HCT116 (cell line): ENCODE results near the gene PDLIM3. TPM values are rescaled to one million over a fixed set of nuclear protein-coding genes. Genes with fewer than 3 reads are reported as not detected.

ENCODE experiments used
- ATAC-seq: fragments of 200-7000 bp; cut with Tn5 transposase; 2 replicates; pipeline ENCODE4 v1.9.1; 2020; ENCODE audit warnings: mild to moderate bottlenecking, moderate library complexity
- BruUV-seq: library from RNA; stranded (reverse); fragments of 400-500 nt; replicated peaks from 2 replicates; lab custom pipeline; 2021; lab: Mats Ljungman, UMichigan
- CTCF ChIA-PET: fragments of 300-600 bp; sonication (Branson Sonifier 250); formaldehyde crosslinking; loops from one replicate; lab custom pipeline; 2021; ENCODE audit warnings: antibody characterized with exemption; lab: Charles Lee
- POLR2A ChIA-PET: fragments of 300-600, 350-600 bp; sonication (Branson Sonifier 250); formaldehyde crosslinking; loops from one replicate; lab custom pipeline; 2021; ENCODE audit warnings: antibody characterized with exemption; lab: Charles Lee
- RAD21 ChIA-PET, 2 experiments: fragments of 300-600 bp; sonication (Branson Sonifier 250); formaldehyde crosslinking; loops; one replicate each; lab custom pipeline; 2023; ENCODE audit warnings: low total read pairs in 2 of 2; ENCODE audit not compliant: uncharacterized antibody in 2 of 2, unreplicated experiment in 2 of 2, low non-redundant PET in 1 of 2; lab: Charles Lee
- DNase-seq: peaks from one replicate; pipeline ENCODE4 v3.0.0-alpha.2; 2010; ENCODE audit warnings: low read depth, low spot score
- H2AFZ ChIP-seq: fragments of 200-600 bp; shearing (Covaris generic), sonication (generic); 2 replicates; pipeline ENCODE4 v1.6.1; 2017; ENCODE audit warnings: low read depth, mixed run types, mixed read lengths, antibody characterized with exemption, low read length; ENCODE audit not compliant: poor library complexity, severe bottlenecking
- H3K27ac ChIP-seq: 2 replicates; pipeline ENCODE4 v1.5.1; 2012; ENCODE audit warnings: low read depth, low read length
- H3K27me3 ChIP-seq: fragments of 200-600 bp; sonication (generic); 2 replicates; pipeline ENCODE4 v1.6.1; 2016; ENCODE audit warnings: mixed run types, low read length, mixed read lengths; ENCODE audit not compliant: insufficient read depth
- H3K36me3 ChIP-seq, 2 experiments: fragments of 200-500 bp in 1 of 2; fragments of 200-600 bp in 1 of 2; sonication (Bioruptor generic) in 1 of 2; sonication (generic) in 1 of 2; 2 replicates each; pipeline versions ENCODE4 v1.5.1 to v1.6.1; 2014 to 2016; ENCODE audit warnings: low read length in 2 of 2, inconsistent platforms in 1 of 2, mixed read lengths in 1 of 2, mixed run types in 1 of 2; ENCODE audit not compliant: insufficient read depth in 2 of 2, control insufficient read depth in 1 of 2
- H3K4me1 ChIP-seq, 2 experiments: fragments of 200-600 bp in 1 of 2; sonication (generic) in 1 of 2; 2 replicates each; pipeline versions ENCODE4 v1.5.1 to v1.6.1; 2012 to 2017; ENCODE audit warnings: low read length in 2 of 2, inconsistent platforms in 1 of 2, mild to moderate bottlenecking in 1 of 2, mixed read lengths in 1 of 2, mixed run types in 1 of 2, moderate library complexity in 1 of 2; ENCODE audit not compliant: insufficient read depth in 2 of 2, control insufficient read depth in 1 of 2
- H3K4me2 ChIP-seq: fragments of 200-600 bp; sonication (generic); 2 replicates; pipeline ENCODE4 v1.6.1; 2017; ENCODE audit warnings: mixed run types, low read length, mixed read lengths
- H3K4me3 ChIP-seq, 2 experiments: fragments of 200-600 bp in 1 of 2; sonication (generic) in 1 of 2; replicated peaks in 1 of 2; 2 replicates each; pipeline ENCODE4 v1.5.1; 2011 to 2016; ENCODE audit warnings: low read length in 2 of 2, control low read depth in 1 of 2, low read depth in 1 of 2, mild to moderate bottlenecking in 1 of 2, mixed read lengths in 1 of 2, mixed run types in 1 of 2
- H3K79me2 ChIP-seq: fragments of 200-600 bp; sonication (generic); 2 replicates; pipeline ENCODE4 v1.6.1; 2017; ENCODE audit warnings: mild to moderate bottlenecking, mixed run types, low read length, moderate library complexity, mixed read lengths; ENCODE audit not compliant: insufficient read depth
- H3K9ac ChIP-seq: fragments of 200-600 bp; sonication (generic); 2 replicates; pipeline ENCODE4 v1.6.1; 2016; ENCODE audit warnings: low read length, mixed read lengths
- H3K9me2 ChIP-seq: fragments of 200-600 bp; sonication (generic), shearing (Covaris generic); 2 replicates; pipeline ENCODE4 v1.6.1; 2017; ENCODE audit warnings: mixed run types, mild to moderate bottlenecking, moderate library complexity; ENCODE audit not compliant: insufficient read depth
- H3K9me3 ChIP-seq, 2 experiments: fragments of 200-500 bp in 1 of 2; fragments of 200-600 bp in 1 of 2; sonication (Bioruptor generic) in 1 of 2; sonication (generic) in 1 of 2; 2 replicates each; pipeline ENCODE4 v1.6.1; 2014 to 2017; ENCODE audit warnings: low read length in 2 of 2, mixed read lengths in 2 of 2, inconsistent platforms in 1 of 2, low read depth in 1 of 2, mild to moderate bottlenecking in 1 of 2, mixed run types in 1 of 2, moderate library complexity in 1 of 2; ENCODE audit not compliant: control insufficient read depth in 1 of 2, insufficient read depth in 1 of 2
- H4K20me1 ChIP-seq: fragments of 200-600 bp; sonication (generic), shearing (Covaris generic); 2 replicates; pipeline ENCODE4 v1.6.1; 2017; ENCODE audit warnings: mixed run types, mild to moderate bottlenecking, moderate library complexity; ENCODE audit not compliant: insufficient read depth
- EGR1 ChIP-seq: IDR thresholded peaks from 2 replicates; pipeline ENCODE4 v1.6.1; 2012; ENCODE audit warnings: low read depth
- ELF1 ChIP-seq: IDR thresholded peaks from 2 replicates; pipeline ENCODE4 v1.6.1; 2012; ENCODE audit warnings: low read depth, borderline replicate concordance
- EZH2phosphoT487 ChIP-seq: fragments of 200-600 bp; IDR thresholded peaks from 2 replicates; pipeline ENCODE4 v1.6.1; 2018; ENCODE audit warnings: antibody characterized with exemption, borderline replicate concordance
- FOSL1 ChIP-seq: IDR thresholded peaks from 2 replicates; pipeline ENCODE4 v1.6.1; 2012; ENCODE audit warnings: low read depth
- JUND ChIP-seq: IDR thresholded peaks from 2 replicates; pipeline ENCODE4 v1.6.1; 2012
- ZNF274 ChIP-seq: fragments of 200-500 bp; sonication (Bioruptor generic); IDR thresholded peaks from 2 replicates; pipeline ENCODE4 v1.6.1; 2014; ENCODE audit warnings: mild to moderate bottlenecking, low read depth, low read length, inconsistent platforms
- intact Hi-C: fragments of 100-400 bp; cut with micrococcal nuclease; formaldehyde crosslinking; loops from 2 replicates; pipeline ENCODE4 v1.10.0; 2022
- total RNA-seq: library from RNA; stranded (reverse); gene quantifications from one replicate; pipeline ENCODE4 v1.2.1, GENCODE V29; 2021; ENCODE audit not compliant: unreplicated experiment
- TF ChIP-seq, protein P1 (sequence below): IDR thresholded peaks from 2 replicates; pipeline ENCODE4 v1.6.1; 2012
- TF ChIP-seq, protein P2 (sequence below), 3 experiments: fragments of 200-600 bp in 1 of 3; sonication (generic) in 1 of 3; IDR thresholded peaks in 2 of 3; conservative IDR thresholded peaks in 1 of 3; 2 replicates each; pipeline ENCODE4 v1.5.1; 2012 to 2017; ENCODE audit warnings: low read depth in 2 of 3, low read length in 2 of 3, antibody characterized with exemption in 1 of 3, borderline replicate concordance in 1 of 3, control low read depth in 1 of 3, mild to moderate bottlenecking in 1 of 3, mixed read lengths in 1 of 3, mixed run types in 1 of 3, moderate library complexity in 1 of 3; ENCODE audit not compliant: insufficient read depth in 1 of 3

PDLIM3 gene
- total RNA-seq, 1 experiment from 2014 or later, result 11.5 TPM

DNA sequence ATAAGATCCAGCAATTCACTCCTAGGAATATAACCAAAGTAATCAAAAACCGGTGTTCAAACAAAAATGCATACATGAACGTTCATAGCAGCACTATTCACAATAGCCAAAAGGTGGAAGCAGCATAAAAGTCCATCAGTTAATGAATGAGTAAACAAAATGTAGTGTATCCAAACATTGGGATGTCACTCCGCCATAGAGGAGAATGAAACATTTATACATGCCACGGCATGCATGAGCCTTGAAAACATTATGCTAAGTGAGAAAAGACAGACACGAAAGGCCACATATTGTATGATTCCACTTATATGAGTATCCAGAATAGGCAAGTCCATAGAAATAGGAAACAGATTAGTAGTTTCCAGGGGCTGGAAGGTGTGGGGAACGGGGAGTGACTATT is 11.0 kb upstream of the PDLIM3 start (continued):
- TF ChIP-seq JUND, result no peak

DNA sequence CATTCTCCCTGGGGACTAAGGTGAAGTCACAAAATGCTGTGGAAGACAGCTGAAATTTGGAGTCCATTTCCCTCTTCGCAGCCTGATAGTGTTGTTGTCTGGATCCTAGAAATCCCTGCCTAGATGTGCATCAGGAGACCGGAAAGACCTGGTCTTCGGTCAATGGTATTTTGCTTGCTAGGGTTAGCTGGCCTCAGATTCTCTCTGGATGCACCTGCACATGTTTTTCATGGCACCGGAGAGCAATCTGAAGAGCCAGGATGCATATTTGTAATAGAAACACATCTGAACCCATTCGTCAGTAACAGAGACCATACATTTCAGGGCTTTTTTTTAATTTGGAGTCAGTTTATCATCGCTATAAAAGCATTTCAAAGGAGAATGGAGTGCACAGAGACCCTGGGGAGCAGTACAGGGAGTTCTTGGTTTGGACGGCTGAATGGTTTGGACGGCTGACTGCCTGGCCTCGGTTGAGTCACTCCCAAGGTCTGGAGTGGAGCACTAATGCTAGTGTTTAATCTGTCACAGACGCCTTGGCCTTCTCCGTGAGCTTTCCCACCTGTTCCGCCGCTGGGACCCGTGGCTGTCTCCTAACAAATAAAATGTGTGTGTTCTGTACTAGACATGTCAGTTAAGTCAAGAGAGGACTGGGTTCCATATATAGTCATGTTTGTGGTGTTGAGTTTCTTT is 7.5 kb upstream of the PDLIM3 start:
- ChIA-PET POLR2A (no interaction called here), RAD21 (no interaction called here), CTCF (no interaction called here)
- Histone ChIP-seq H4K20me1 (no peaks in the 10 kb centered on the region), H3K9ac (no peak overlapping the region), H3K79me2 (no peaks in the 10 kb centered on the region), H2AFZ (no peak overlapping the region), H3K27ac (no peak overlapping the region), H3K4me3 (no peak overlapping the region), H3K9me3 (no peaks in the 10 kb centered on the region), H3K4me1 (no peaks in the 10 kb centered on the region), H3K4me2 (no peak overlapping the region), H3K9me2 (no peaks in the 10 kb centered on the region), H3K36me3 (no peaks in the 10 kb centered on the region), H3K27me3 (no peaks in the 10 kb centered on the region)
- DNase-seq, result no peak
- no peak for ATAC-seq
- TF ChIP-seq ELF1 (no peak), EGR1 (no peak), FOSL1 (no peak)
- no TSS peak for BruUV-seq
- intact Hi-C loops, result no loop called here

DNA sequence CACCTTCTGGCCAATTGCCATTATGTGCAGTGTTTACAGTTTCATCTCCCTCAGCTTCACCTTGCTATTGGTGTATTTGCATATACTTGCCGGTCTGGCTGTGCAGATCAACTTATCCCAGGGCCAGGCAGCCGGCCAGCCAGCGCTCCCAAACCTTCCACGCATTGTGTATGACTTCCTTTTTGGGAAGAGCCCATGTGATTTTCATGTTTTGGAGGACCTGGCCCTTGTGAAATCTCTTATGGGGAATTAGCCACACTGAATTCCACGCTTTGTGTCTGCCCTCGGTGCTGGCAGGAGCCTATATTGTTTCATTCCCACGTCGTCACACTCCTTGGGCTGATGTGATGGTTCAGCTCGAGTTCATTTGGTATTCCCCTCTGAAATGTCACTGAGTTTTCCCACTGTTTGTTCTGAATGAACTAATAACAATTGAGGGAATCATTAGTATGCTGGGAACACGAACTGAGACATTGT is 6.0 kb upstream of the PDLIM3 start:
- no peak overlapping the region for H3K9ac ChIP-seq
- intact Hi-C loops, result no loop called here
- POLR2A ChIA-PET, result no interaction called here
- no peaks in the 10 kb centered on the region for H3K4me1 ChIP-seq
- TF ChIP-seq, protein P1, sequence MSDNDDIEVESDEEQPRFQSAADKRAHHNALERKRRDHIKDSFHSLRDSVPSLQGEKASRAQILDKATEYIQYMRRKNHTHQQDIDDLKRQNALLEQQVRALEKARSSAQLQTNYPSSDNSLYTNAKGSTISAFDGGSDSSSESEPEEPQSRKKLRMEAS, result no peak
- TF ChIP-seq EZH2phosphoT487, result no peak
- TF ChIP-seq, protein P2, sequence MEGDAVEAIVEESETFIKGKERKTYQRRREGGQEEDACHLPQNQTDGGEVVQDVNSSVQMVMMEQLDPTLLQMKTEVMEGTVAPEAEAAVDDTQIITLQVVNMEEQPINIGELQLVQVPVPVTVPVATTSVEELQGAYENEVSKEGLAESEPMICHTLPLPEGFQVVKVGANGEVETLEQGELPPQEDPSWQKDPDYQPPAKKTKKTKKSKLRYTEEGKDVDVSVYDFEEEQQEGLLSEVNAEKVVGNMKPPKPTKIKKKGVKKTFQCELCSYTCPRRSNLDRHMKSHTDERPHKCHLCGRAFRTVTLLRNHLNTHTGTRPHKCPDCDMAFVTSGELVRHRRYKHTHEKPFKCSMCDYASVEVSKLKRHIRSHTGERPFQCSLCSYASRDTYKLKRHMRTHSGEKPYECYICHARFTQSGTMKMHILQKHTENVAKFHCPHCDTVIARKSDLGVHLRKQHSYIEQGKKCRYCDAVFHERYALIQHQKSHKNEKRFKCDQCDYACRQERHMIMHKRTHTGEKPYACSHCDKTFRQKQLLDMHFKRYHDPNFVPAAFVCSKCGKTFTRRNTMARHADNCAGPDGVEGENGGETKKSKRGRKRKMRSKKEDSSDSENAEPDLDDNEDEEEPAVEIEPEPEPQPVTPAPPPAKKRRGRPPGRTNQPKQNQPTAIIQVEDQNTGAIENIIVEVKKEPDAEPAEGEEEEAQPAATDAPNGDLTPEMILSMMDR (IDR thresholded peaks at IDR 0.05 in 2 of 3, conservative IDR thresholded peaks at IDR 0.05 in 1 of 3; ENCODE audit: borderline replicate concordance in 1 of 3, insufficient read depth in 1 of 3, low read depth in 2 of 3, low read length in 2 of 3), result no peak
- TF ChIP-seq ZNF274, result no peak
- H4K20me1 ChIP-seq, result no peaks in the 10 kb centered on the region
- H3K9me3 ChIP-seq, result no peaks in the 10 kb centered on the region
- no peaks in the 10 kb centered on the region for H3K9me2 ChIP-seq
- ATAC-seq, result no peak
- no peaks in the 10 kb centered on the region for H3K27me3 ChIP-seq
- no peaks in the 10 kb centered on the region for H3K36me3 ChIP-seq
- no peak for DNase-seq
- H3K4me3 ChIP-seq, result no peak overlapping the region
- no peak overlapping the region for H3K4me2 ChIP-seq
- CTCF ChIA-PET, result no interaction called here
- H3K27ac ChIP-seq, result no peak overlapping the region
- RAD21 ChIA-PET, result no interaction called here
- no peaks in the 10 kb centered on the region for H3K79me2 ChIP-seq
- H2AFZ ChIP-seq, result no peak overlapping the region
- no TSS peak for BruUV-seq
